GM19023 (cell line): ENCODE data around the gene MMP15.
A peak's percentile ranks its signal among the peaks of the same experiment; 100 is the strongest.
"Not testable (repeated sequence)": the region's sequence is repeated elsewhere in the genome, so short reads cannot be mapped to it uniquely, and the experiment has no call there.

Source experiments
- ATAC-seq: cut with Tn5 transposase; IDR thresholded peaks from one replicate; pipeline ENCODE4 v1.9.1; 2021; ENCODE audit warnings: mild to moderate bottlenecking, moderate library complexity; ENCODE audit not compliant: unreplicated experiment

Gene MMP15

DNA sequence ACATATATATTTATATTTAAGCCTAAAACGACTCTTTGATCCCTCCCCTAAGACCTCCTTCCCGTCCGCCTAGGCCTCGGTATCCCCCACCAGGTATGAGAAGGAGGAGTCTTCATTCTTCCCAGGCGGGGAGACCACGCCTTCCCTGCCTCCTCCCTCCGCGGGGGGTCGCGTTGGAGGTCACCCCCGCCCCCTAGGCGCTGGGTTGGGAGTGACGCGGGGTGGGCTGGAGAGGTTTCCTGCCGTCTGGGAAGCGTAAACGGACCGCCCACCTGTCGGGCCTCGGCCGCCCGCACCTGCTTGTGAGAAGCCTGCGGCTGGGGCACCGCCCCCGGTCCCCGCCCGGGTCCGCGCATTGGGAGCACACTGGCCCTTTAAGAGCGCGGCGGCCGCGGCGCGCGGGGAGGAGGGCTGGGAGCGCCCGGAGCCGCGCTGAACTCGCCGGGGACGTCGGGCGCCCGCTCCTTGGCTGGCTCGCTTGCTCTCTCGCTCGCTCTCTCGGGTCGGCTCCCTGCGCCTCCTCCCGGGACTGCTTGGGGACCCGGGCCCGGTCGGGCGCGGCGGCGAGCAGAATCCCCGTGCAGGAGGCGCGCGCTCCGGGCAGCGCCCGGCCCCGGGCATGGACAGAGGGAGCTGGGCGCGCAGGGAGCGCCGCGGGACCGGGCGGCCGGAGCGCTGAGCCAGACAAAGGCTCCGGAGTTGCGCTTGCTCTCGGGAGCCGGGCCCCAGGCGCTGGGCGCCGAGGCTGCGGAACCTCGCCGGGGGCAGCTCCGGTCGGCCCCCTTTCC is at the start of gene MMP15:
Gene MMP15 (plus strand): TSS at position 404 of the 788 bp plus-strand sequence. CDS start 597 bp downstream, outside the sequence.
- ATAC-seq: peak; percentile 47

DNA sequence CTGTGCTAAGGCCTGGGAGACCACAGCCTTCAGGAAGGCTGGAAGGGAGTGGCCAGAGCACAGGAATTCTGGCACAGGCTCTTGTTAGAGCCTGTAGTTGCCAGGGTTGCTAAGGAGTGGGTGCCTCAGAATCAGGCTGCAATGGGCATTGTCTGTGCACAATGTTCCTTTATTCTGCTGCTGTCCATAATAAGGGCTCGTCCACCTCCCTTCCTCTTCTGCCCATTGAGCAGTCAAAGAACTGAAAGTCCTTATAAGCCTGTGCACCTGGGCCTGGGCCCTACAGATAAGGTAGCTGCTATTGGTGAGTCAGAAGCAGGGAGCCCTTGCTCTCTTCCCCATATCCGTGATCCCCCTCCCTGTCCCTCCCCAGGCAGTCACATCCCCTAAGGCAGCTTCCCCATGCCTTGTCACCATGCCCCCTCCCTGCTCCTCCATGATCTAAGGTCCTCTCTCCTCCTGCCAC is 49.2 kb upstream of the MMP15 start:
- ATAC-seq: no peak

DNA sequence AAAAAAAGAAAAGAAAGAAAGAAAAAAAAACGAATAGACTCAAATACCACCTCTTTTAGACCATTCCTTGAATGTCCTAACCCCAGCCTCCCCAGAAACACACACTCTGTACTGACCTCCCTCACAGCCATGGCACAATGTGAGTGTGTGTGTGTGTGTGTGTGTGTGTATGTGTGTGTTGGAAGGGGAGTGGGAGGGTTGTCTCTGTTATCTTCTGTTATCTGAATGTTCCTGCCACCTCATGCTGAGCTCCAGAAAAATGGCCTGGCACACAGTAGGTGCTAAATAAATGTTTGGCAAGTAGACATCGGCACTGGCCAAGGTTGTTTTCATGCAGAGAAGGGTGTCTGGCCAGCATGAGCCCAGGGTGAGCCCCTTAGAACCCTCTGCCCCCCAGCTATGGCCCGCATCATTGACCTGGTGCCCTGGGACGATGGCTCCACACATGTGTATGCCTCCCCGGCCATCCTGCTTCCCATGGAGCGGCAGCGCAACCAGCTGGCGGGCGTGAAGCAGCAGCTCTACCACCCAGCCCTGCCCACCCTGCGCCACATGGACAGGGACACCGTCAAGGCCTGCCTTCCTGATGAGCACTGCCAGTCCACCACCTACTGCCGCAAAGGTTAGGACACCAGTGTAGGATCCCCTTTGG is 48.0 kb upstream of the MMP15 start:
- no peak for ATAC-seq

DNA sequence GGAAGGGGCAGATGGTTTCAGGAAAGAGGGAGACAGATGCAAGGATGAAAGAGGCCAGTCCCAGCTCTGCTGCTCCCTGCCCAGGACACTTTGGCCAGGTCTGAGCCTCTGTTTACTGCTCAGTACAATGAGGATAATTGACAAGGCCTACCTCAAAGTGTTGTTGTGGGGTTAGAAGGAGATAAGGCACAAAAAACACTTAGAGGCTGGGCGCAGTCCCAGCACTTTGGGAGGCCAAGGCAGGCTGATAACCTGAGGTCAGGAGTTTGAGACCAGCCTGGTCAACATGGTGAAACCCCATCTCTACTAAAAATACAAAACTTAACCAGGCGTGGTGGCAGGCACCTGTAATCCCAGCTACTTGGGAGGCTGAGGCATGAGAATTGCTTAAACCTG is 47.5 kb upstream of the MMP15 start:
- ATAC-seq: not testable (repeated sequence)

DNA sequence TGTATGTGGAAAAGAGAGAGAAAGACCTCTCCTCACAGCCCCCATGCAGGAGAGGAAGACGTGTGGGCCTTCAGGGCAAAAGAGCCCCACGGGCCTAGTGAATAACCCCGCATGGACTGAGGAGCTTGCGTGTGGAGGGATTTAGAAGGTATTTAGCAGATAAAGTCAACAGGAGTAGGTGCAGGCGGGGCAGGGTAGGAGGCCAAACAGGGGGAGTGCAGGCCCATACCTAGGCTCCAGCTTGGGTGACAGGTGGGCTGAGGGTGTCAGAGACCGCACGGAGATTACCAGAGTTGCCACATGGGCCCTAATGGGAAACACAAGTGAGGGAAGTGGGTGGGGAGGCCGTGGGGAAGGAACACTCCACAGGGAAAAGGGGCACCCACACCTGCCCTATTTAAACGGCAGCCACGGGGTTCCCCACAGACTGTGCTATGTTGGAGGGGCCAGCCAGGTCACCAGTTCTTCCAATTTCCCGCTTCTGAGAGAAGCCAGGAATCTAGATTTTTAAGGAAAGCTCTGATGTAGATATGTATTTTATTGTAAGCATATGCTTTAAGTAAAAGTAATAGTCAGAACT is 46.5 kb upstream of the MMP15 start:
- no peak for ATAC-seq

DNA sequence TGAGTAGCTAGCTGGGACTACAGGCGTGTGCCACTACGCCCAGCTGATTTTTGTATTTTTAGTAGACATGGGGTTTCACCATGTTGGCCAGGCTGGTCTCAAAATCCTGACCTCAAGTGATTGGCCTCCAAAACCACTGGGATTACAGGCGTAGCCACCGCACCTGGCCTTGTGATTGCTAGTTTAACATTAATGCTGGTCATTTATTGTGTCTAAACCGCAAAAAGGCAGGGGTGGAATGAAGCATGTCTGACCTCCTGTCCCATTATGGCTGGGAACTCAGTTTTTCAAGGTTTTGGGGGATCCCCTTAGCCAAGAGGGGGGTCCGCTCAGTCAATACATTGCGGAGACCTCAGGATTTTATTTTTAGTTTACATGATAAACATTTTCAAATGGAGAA is 43.9 kb upstream of the MMP15 start:
- ATAC-seq: no peak

DNA sequence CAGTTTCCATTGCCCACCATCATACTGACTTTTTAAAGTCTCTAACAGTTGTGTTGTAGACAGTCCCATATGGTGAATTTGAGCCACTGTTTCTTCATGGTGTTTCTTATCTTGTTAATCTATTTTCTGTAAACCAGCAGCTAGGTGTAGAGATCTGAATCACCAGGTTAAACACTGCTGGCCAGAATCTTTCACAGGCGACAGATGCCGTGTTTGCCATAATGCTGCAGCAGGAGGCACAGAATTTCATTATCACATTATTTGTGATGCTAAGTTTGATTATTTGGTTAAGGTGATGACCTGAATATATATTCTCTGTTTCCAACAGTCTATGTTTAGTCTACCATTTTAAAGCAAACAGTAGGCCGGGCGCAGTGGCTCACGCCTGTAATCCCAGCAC is 43.2 kb upstream of the MMP15 start:
- no peak for ATAC-seq

DNA sequence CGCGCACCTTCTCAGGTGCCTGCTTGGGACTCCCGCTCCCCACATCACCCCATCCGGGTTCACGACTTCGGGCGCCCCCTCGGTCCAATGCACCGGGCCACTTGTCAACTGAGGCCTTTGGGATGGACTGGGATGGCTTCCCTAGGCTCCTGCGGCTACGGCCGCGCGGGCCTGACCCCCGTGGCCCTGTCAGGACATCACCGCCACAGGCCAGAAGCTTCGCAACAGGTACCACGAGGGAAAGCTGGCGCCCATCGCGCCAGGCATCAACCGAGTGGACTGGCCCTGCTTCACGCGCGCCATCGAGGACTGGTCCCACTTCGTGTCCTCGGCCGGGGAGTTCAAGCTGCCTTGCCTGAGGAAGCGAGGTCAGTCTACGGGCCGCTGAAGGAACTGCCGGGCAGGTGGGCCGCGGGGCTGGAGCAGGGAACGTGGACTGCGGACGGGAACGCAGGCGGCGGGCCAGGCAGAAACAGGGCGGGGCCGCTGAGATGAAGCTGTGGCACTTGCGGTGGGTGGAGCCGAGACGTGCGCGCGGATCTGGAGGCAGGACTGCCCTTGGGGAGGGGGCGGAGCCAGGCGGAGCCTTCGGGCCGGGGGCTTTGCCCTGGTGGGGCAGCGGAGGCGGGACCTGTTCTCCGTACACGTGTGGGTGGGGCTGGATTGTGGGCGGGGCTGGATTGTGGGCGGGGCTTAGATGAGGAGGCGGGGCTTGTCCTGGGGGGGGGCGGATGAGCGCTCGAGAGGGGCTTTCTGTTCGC is 40.9 kb upstream of the MMP15 start:
- peak; percentile 71 for ATAC-seq

DNA sequence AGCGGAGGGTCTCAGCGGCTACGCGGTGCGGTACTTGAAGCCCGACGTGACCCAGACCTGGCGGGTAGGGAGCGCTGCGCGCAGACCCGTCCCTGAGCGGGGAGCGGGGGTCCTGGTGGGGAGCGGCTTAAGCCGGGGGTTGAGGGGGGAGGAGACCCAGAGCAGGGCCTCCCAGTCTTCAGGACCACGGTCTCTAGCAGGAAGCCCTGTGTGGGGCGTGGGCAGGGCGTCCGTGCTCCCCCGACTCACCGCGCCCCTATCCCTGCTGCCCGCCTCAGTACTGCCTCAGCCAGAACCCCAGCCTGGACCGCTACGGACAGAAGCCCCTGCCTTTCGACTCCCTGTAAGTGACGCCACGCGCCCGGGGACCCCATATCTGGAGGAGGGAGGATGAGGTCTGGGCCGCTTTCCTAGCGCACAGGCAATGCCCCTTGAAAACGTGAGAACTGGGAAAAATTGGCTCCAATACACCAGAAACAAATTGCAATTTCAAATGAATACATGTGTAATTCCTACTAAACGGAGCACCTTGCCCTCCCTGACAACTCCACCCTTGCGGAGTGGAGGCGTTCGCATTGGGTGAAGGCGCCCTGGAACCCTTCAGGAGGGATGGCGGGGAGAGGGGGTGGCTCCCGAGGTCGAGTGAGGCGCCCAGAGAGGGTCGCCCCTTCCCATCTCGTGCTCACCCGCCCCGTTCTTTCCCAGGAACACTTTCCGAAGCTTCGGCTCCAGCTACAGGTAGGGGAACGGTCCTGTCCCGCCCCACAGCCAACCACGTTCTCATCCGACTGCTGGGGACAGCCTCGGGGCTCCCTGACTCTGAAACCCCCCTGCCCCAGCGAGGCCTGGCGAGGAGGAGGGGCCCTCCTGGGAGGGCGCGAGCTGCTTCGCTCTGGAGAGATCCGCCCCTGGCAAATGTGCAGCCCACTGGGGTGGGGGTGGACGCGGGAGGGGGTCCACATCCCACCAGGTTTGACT is 40.1 kb upstream of the MMP15 start:
- ATAC-seq: no peak

DNA sequence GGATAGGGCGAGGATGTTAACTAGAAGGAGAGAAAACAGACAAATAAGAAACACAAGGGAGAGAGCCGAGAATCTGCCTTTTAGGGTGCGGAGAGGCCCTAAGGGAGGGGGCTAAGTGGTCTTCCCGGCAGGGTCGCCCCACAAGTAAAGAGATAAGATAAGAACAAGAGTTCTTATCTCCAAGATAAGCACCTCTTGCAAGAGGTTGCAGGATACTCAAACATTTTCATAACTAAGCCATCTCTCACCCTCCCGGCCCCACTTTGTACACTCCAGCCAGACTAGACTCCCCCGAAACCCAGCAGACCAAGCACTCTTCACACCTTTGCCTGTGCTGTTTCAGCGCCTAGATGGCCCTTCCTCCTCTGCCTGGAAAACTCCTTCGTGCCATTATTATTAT is 39.4 kb upstream of the MMP15 start:
- ATAC-seq: no peak

DNA sequence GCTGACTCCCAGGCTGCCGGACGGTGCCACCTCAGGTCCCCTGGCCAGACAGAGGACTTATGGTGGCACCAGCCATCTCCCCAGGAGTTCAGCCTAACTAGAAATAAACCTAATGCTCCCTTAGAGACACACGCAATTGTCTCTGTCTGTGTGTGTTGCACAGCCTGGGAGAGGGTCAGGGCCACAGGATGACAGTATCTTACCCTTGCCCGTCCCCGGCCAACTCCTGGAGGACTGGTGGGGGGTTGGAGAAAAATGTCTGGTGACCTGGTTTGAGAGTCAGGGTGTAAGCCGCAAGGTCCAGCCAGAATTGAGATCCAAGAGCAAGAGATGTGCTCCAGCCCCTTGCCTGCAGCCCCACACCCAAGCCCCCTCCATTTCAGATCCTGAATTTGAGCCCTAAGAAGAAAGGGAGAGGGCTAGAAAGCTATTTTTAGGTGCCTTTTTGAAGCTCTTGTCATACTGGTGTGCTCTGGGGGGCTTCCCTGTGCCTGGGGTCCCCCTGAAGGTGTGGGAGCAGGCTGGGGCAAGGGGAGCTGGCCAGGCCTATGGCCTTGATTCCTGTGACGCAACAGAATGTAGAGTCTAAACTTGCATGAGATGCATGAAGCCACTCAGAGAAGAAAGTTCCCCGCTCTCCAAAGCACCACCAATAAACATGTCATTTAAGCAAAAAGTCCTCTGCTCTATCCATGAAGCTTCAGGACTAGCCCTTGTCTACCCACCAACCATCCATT is 37.9 kb upstream of the MMP15 start:
- ATAC-seq: no peak

DNA sequence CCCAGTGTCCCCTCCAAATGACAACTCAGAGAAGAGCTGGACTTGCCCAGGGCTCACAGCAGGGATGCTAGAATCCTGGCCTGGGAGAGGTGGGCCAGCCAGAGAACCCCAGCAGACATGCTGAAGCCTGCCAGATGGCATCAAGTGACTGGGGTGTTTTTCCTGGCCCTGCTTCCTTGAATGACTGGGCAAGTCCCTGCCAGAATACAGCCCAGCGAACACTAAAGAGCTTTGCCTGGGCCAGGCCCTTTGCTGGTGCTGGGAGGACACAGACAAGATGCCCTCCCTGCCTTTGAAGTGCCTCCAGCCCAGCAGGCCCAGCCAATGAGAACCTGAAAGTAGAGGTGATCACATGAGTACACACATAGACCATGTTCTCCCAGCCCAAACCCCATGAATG is 36.6 kb upstream of the MMP15 start:
- no peak for ATAC-seq

DNA sequence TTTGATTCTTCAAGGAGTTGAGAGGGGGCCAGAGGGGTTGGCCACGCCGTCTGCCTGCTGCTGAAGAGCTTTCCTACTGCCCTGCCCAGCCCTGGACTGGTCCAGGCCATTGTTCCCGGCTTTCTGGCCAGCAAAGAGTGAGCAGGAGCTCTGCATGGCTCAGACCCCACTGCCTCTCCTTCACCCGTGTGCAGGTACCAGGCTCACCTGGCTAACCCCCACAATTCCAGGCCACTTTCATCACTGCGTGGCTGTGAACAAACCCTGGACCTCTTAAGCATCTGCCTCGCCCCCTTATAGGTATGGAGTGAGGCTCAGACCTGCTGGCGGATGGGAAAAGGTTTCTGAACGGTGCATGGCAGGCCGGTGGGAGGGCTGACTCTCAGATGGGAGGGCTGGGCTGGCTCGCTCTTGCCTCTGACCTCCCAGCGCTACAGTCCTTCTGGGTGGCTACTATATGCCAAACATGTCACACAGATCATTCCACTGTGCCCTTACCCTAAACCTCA is 33.9 kb upstream of the MMP15 start:
- no peak for ATAC-seq

DNA sequence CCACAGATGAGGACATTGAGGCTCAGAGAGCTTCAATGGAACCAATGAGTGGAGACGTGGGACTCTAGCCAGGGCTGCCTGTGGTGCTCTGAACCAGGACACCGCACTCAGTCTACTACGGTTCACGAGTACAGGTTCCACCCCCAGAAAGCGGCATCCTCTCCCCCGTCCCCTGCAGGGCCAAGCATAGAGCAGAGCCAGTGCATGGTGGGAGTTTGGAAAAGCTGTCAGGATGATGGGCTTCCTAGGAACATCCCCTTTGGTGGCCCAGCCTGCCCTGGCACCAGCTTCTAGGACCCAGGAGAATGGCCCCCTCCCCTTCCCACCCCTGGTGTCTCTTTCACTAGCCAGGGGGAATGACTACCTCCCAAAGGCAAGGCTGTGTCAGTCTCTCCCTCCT is 33.5 kb upstream of the MMP15 start:
- no peak for ATAC-seq

DNA sequence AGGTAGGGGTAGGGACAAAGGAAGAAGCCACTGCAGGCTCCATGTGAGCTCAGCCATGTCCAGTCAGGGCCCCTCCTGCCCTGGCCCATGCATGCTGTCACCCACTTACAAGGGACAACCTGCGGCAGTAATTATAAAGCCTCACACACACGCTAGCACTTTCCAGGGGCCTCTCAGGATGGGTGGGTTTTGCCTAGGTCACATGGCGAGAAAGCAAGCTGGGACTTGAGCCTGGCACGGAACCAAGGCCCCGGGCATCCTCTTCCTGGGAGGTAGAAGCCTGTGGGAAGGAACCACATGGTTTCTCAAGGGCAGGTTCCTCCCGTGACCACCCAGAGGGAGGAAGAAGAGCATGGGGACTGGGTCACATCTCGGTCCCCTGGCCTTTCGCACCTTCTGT is 32.1 kb upstream of the MMP15 start:
- ATAC-seq: no peak

DNA sequence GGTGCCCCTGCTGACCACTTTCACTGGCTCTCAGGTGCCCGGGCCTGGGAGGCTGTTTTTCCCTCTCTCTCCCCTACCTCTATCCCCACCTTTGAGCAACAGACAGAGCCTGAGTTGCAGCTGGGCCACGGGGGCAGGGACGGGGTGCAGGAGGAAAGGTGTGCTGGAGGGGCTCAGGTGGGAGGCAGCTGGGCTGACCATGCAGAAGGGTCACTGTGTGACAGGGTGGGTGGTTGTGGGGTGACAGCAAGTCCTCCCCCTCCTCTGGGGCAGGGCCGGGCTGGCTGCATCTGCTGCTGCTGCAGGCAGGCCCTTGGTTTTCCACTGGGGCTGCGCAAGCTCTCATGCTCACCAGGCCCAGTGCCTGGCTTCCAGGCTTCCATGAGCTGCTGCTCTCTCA is 31.7 kb upstream of the MMP15 start:
- ATAC-seq: no peak

DNA sequence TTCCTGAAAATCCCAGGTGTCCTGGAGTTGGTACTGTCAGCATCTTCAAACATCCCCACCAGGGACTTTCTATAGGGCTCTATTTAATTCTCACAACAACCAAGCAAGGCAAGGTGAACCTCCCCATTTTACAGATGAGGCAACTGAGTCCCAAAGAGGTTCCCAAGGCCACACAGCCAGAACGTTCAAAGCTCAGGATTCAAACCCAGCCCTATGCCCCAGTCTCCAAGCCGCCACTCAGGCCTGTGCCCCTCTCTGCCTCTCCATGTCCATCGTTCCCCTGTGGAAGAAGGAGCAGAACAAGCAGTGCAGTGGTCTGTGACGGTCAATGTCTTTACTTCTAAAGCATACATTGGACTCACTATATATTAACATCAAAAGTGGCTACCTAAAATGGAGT is 31.2 kb upstream of the MMP15 start:
- ATAC-seq: no peak

DNA sequence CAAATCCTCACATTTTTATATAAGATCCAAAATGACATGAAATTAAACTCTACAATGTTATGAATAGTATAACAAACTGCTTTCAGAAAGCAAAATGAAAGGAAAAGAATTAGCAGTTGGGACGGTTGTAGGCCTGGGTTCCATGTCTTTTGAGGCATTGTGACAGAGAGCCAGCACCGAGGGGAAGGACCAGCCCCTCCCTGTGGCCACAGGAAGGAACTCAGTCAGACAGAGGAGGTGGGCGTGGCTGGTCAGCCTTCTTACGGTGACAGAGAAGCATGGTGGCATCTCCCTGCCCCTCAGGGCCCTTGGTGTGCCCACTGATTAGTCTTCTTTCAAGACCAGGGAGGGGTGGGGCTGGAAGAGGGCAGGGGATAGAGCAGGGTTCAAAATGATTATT is 30.8 kb upstream of the MMP15 start:
- peak; percentile 51 for ATAC-seq

DNA sequence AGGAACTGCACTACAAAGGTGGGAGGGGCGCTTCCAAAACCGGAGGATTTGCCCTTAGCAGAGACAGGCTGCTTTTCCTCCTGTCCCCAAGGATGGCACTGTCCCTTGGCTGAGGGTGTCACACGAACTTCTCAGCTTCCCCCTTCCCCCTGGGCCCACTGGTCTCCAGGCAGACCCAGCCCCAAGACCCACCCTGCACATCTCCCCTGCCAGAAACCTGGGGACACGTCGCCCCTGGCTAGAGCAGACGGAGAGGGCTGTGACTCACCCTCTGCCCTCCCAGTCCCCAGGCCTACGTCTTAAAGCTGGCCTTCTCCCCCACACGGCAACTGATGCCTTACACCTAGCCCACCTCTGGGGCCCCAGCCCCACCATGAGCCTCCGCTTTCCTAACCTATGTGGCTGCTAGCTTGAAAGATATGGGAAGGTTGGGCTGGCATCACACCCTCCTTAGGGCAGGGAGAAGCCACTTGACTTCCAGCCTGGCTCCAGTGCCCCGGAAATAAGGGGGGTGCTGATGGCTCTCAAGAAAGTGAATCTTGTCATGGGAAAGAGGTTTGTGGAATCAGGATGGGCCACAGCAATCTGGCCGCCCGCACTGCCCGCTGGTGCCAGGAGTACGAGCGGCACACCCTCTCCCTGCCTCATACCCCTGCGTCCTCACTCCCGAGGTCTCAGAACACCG is 29.7 kb upstream of the MMP15 start:
- no peak for ATAC-seq
